ENCODE data around the gene SYNE2.

- TF ChIP-seq CTCF (conservative IDR thresholded peaks at IDR 0.05; ENCODE audit: low read length) = no peak
- TF ChIP-seq EZH2phosphoT487 (IDR thresholded peaks at IDR 0.05; ENCODE audit: borderline replicate concordance, low read depth, low read length) = no peak
These were observed 159.9 kb downstream of the SYNE2 start for GRCh38 chr14:64012720-64013119.
